ENCODE measurements around the gene HDAC11. TPM values are rescaled to one million over a fixed set of nuclear protein-coding genes. Genes with fewer than 3 reads are reported as not detected.
A peak's percentile ranks its signal among the peaks of the same experiment; 100 is the strongest.

The HDAC11 gene
- total and polyA plus RNA-seq, 10 donors, result 2.5 to 11.2 (median 6.3) TPM

DNA sequence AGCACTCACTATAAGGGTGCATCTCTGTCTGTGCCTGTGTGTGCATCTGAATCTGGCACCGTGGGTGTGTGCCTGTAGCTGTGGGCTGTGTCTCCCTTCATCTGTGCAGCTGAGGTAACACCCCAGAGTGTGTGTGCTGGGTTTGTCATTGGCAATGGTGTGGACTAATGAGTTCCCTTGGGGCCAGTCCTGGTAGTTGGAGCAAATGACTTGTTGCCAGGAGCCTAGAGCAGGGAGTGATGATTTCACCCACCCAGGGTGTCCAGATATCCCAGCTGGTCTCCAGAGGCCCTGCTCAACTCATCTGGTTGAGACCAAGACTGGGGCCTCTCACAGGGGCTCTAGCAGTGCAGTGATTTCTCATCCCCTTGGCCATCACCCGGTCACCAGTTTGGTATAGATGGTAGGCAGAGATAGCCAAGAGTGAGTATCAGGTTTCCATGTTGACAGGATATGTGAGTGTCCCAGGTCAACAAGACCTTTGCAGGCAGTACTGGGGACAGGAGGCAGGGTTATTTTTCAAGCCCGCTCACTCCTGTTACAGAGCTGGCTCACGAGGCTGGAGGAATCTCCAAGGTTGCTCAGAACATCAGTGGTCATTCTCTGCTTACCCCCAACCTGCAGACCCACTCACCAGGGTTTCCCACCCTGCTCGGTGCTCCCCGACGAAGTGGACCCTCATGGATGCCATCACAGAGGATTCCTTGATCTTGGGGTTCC lies 4.1 kb upstream of the HDAC11 start:
- H3K9me3 ChIP-seq, result no peaks in the 10 kb centered on the region
- no peaks in the 10 kb centered on the region for H3K36me3 ChIP-seq
- intact Hi-C loops (cut with DNase I; ENCODE audit: low total_unique reads), result no loop called here
- no peak for TF ChIP-seq POLR2A (IDR thresholded peaks at IDR 0.05)
- TF ChIP-seq POLR2AphosphoS5 (IDR thresholded peaks at IDR 0.05), result no peak
- TF ChIP-seq, protein P1, sequence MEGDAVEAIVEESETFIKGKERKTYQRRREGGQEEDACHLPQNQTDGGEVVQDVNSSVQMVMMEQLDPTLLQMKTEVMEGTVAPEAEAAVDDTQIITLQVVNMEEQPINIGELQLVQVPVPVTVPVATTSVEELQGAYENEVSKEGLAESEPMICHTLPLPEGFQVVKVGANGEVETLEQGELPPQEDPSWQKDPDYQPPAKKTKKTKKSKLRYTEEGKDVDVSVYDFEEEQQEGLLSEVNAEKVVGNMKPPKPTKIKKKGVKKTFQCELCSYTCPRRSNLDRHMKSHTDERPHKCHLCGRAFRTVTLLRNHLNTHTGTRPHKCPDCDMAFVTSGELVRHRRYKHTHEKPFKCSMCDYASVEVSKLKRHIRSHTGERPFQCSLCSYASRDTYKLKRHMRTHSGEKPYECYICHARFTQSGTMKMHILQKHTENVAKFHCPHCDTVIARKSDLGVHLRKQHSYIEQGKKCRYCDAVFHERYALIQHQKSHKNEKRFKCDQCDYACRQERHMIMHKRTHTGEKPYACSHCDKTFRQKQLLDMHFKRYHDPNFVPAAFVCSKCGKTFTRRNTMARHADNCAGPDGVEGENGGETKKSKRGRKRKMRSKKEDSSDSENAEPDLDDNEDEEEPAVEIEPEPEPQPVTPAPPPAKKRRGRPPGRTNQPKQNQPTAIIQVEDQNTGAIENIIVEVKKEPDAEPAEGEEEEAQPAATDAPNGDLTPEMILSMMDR (IDR thresholded peaks at IDR 0.05 in 8 of 11, conservative IDR thresholded peaks at IDR 0.05 in 3 of 11), result no peak
- peaks cover 0 to 16% (median 4%) of the 10 kb centered on the region in 7 donors for H3K27me3 ChIP-seq (replicated peaks in 1 of 7)
- 47 to 67% (median 65%) methylated on average over 7 of the region's 7 CpGs for WGBS, 5 donors
- H3K4me1 ChIP-seq, result peaks cover 6 to 22% (median 16%) of the 10 kb centered on the region in 6 donors
- peak; percentile 48 for DNase-seq
- no peak overlapping the region for H3K4me3 ChIP-seq
- H3K27ac ChIP-seq, result no peak overlapping the region

DNA sequence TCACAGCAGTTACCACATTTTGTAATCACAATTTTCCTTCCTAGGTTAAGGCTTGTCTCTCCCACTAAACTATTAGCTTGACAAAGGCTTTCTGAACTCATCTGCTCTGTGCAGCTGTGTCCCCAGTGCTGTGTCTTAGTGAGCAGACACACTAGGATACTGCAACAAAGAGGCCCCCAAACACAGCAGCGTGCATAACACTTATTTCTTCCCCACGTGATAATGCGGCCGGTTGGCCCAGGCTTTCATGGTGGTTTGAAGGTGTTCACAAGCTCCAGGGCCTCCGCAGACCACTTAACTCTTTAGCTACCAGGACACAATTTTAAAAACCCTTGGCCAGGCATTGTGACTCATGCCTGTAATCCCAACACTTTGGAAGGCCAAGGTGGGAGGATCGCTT lies 2.2 kb upstream of the HDAC11 start:
- H3K27me3 ChIP-seq (replicated peaks in 1 of 7), result peaks cover 0 to 16% (median 4%) of the 10 kb centered on the region in 7 donors
- DNase-seq, result peak; percentile 67
- 75 to 91% (median 85%) methylated on average over 6 of the region's 6 CpGs for WGBS, 5 donors
- H3K9me3 ChIP-seq, result no peaks in the 10 kb centered on the region
- TF ChIP-seq POLR2AphosphoS5 (IDR thresholded peaks at IDR 0.05) (no peak), POLR2A (IDR thresholded peaks at IDR 0.05) (no peak)
- TF ChIP-seq, protein P1 (IDR thresholded peaks at IDR 0.05 in 8 of 11, conservative IDR thresholded peaks at IDR 0.05 in 3 of 11), result no peak
- intact Hi-C loops (cut with DNase I; ENCODE audit: low total_unique reads), result no loop called here
- H3K27ac ChIP-seq, result no peak overlapping the region
- H3K36me3 ChIP-seq, result no peaks in the 10 kb centered on the region
- H3K4me1 ChIP-seq, result peaks cover 6 to 27% (median 19%) of the 10 kb centered on the region in 6 donors
- no peak overlapping the region for H3K4me3 ChIP-seq

DNA sequence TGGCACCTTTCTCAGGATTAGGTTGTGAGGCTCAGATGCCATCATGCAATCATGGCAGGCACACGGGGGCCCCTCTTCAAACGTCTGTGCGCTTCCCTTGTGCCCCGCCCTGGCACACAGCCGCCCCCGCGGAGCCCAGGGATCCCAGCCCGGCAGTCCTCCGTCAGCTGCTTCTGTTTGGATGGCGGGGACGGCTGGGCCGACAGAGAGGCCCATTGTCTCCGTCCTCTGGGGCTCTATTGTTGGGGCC lies 849 bp upstream of the HDAC11 start:
- H3K4me1 ChIP-seq, result peaks cover 6 to 27% (median 19%) of the 10 kb centered on the region in 6 donors
- peak overlapping the region; percentile 87 to 93 (median 90) for H3K27ac ChIP-seq
- no peak for TF ChIP-seq POLR2A (IDR thresholded peaks at IDR 0.05)
- TF ChIP-seq, protein P1 (IDR thresholded peaks at IDR 0.05 in 8 of 11, conservative IDR thresholded peaks at IDR 0.05 in 3 of 11), result no peak
- no peak for TF ChIP-seq POLR2AphosphoS5 (IDR thresholded peaks at IDR 0.05)
- intact Hi-C loops (cut with DNase I; ENCODE audit: low total_unique reads), result no loop called here
- H3K9me3 ChIP-seq, result no peaks in the 10 kb centered on the region
- H3K36me3 ChIP-seq, result no peaks in the 10 kb centered on the region
- peaks cover 0 to 7% (median under 1%) of the 10 kb centered on the region in 7 donors for H3K27me3 ChIP-seq (replicated peaks in 1 of 7)
- WGBS, 5 donors, result 0 to 4% (median 2%) methylated on average over 8 to 13 of the region's 13 CpGs
- H3K4me3 ChIP-seq, result peak overlapping the region; percentile 68 to 91 (median 72)
- no peak for DNase-seq

DNA sequence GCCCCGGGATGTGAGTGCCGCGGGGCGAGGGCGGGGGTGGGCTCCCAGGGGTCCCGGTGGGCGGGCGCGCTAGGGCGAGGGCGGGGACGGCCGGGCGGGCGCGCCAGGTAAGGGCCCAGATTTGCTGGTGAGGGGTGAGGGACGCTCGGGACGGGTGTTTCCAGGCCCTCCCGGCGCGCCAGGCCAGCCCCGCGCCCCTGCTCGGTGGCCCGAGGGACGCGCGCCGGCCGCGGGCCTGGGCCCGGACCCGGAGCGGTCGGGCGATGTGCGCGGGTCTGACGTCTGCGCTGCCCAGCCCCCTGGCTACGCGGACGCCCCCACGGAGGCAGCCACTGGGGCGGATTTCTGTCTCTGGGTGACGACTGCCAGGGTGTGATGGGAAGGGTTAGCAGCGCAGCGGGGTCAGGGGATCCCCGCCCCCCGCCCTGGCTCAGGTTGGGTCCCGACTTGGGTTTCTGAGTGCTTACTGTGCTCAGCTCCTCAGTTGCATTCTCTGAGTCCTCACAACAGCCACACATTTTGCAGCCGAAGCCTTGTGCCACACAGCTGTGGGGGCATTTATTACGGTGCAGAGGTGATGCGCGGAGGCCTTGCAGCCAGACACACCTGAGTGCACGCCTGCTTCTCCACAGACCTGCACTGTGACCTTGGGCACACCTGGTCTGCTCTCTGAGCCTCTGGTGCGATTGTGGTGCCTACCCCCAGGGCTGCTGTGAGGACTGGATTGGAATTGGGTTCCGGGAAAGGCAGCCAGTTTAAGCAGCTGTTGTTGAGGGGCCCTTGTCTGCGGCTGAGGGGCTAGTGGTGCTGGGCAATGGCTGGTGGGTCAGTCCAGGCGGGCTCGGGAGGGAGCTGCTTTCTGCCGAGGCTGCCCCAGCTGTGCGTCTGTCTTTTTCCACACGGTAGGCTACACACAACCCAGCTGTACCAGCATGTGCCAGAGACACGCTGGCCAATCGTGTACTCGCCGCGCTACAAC lies 523 bp downstream of the HDAC11 start:
- WGBS, 5 donors, result 21 to 35% (median 31%) methylated on average over 42 to 70 of the region's 70 CpGs
- intact Hi-C loops (cut with DNase I; ENCODE audit: low total_unique reads), result no loop called here
- no peaks in the 10 kb centered on the region for H3K36me3 ChIP-seq
- DNase-seq, result peak; percentile 84
- TF ChIP-seq, protein P1 (IDR thresholded peaks at IDR 0.05 in 8 of 11, conservative IDR thresholded peaks at IDR 0.05 in 3 of 11), result no peak
- TF ChIP-seq POLR2A (IDR thresholded peaks at IDR 0.05) (no peak), POLR2AphosphoS5 (IDR thresholded peaks at IDR 0.05) (no peak)
- H3K4me1 ChIP-seq, result peaks cover 6 to 39% (median 26%) of the 10 kb centered on the region in 6 donors
- peak overlapping the region; percentile 49 to 91 (median 70) for H3K4me3 ChIP-seq
- no peaks in the 10 kb centered on the region for H3K27me3 ChIP-seq (replicated peaks in 1 of 7)
- H3K27ac ChIP-seq, result peak overlapping the region in 6 of 8 donors; percentile 87 to 93 (median 92)
- no peaks in the 10 kb centered on the region for H3K9me3 ChIP-seq
